DMS153 treated with DMSO at 0.1 percent for 48 hours (cell line): ENCODE results near the gene TM4SF20.

Source experiments
- DNase-seq: peaks from one replicate; lab custom pipeline; 2025; ENCODE audit not compliant: unreplicated experiment; lab: John Stamatoyannopoulos, UW

Gene TM4SF20

GRCh38 chr2:227322530-227323205 is 56.4 kb downstream of the TM4SF20 start:
- no peak for DNase-seq

- no peak for DNase-seq
Measured at GRCh38 chr2:227320305-227321094, 58.6 kb downstream of the TM4SF20 start.

GRCh38 chr2:227317834-227318233 is 61.3 kb downstream of the TM4SF20 start:
- no peak for DNase-seq

- DNase-seq: no peak
Measured at GRCh38 chr2:227313310-227313709, 65.8 kb downstream of the TM4SF20 start.

- DNase-seq: no peak
Measured at GRCh38 chr2:227312579-227312978, 66.5 kb downstream of the TM4SF20 start.
